HAP-1 (cell line): ENCODE data around the gene EIF4G3.

Experiments used
- DNase-seq, 2 experiments: peaks; one replicate each; pipeline ENCODE4 v3.0.0-alpha.2; 2016 to 2020; ENCODE audit warnings: low spot score in 2 of 2
- H3K27me3 ChIP-seq: fragments of 250-450 bp; sonication (Bioruptor Pico); 2 replicates; pipeline ENCODE4 v1.5.1; 2020; ENCODE audit warnings: low read depth, mild to moderate bottlenecking, moderate library complexity
- H3K36me3 ChIP-seq: fragments of 250-450 bp; sonication (Bioruptor Pico); replicated peaks from 2 replicates; pipeline ENCODE4 v1.5.1; 2020; ENCODE audit warnings: mild to moderate bottlenecking
- H3K4me1 ChIP-seq: fragments of 250-450 bp; sonication (Bioruptor Pico); 2 replicates; pipeline ENCODE4 v1.5.1; 2020; ENCODE audit warnings: mild to moderate bottlenecking
- H3K4me3 ChIP-seq: fragments of 250-450 bp; sonication (Bioruptor Pico); 2 replicates; pipeline ENCODE4 v1.5.1; 2020; ENCODE audit warnings: mild to moderate bottlenecking, moderate library complexity
- H3K9me3 ChIP-seq: fragments of 250-450 bp; sonication (Bioruptor Pico); 2 replicates; pipeline ENCODE4 v1.5.1; 2020; ENCODE audit warnings: mild to moderate bottlenecking, moderate library complexity
- in situ Hi-C: fragments of 300-500 bp; cut with MboI; formaldehyde crosslinking; loops from 3 replicates; pipeline ENCODE4 v1.14.3; 2020; ENCODE audit warnings: low sequenced_read_pairs, inconsistent platforms, mixed read lengths

The EIF4G3 gene

GRCh38 chr1:20787840-20788795 is 388.6 kb downstream of the EIF4G3 start:
- Histone ChIP-seq H3K9me3 (no peaks in the 10 kb centered on the region), H3K36me3 (peaks cover 10% of the 10 kb centered on the region), H3K4me3 (peak overlapping the region; percentile 98), H3K27me3 (no peaks in the 10 kb centered on the region), H3K4me1 (peaks cover 16% of the 10 kb centered on the region)
- in situ Hi-C loops = no loop called here
- DNase-seq = peak; percentile 29 to 46

GRCh38 chr1:20787029-20787839 is 389.5 kb downstream of the EIF4G3 start, which contains the start of gene HP1BP3:
Gene HP1BP3 (minus strand): TSS chr1:20787307. CDS start chr1:20780440, 6,867 bp downstream.
- in situ Hi-C loops = no loop called here
- Histone ChIP-seq H3K4me3 (peak within 1 kb of the TSS; percentile 98), H3K27me3 (no peaks in the 10 kb centered on the region), H3K36me3 (peaks cover 13% of the 10 kb centered on the region), H3K9me3 (no peaks in the 10 kb centered on the region), H3K4me1 (peaks cover 16% of the 10 kb centered on the region)
- DNase-seq = peak; percentile 63 to 79

GRCh38 chr1:20786253-20787028 is 390.3 kb downstream of the EIF4G3 start:
- peak; percentile 96 to 98 for DNase-seq
- Histone ChIP-seq H3K4me1 (peaks cover 22% of the 10 kb centered on the region), H3K4me3 (peak overlapping the region; percentile 98), H3K36me3 (peaks cover 13% of the 10 kb centered on the region), H3K27me3 (no peaks in the 10 kb centered on the region), H3K9me3 (no peaks in the 10 kb centered on the region)
- in situ Hi-C loops = no loop called here

- Histone ChIP-seq H3K9me3 (no peaks in the 10 kb centered on the region), H3K27me3 (no peaks in the 10 kb centered on the region), H3K4me3 (peak overlapping the region; percentile 98), H3K4me1 (peaks cover 28% of the 10 kb centered on the region), H3K36me3 (peaks cover 13% of the 10 kb centered on the region)
- in situ Hi-C loops = no loop called here
- DNase-seq = no peak
These were observed 390.8 kb downstream of the EIF4G3 start for GRCh38 chr1:20785907-20786252.

GRCh38 chr1:20775700-20776099 is 401.0 kb downstream of the EIF4G3 start:
- Histone ChIP-seq H3K4me1 (peaks cover 14% of the 10 kb centered on the region), H3K4me3 (no peak overlapping the region), H3K9me3 (no peaks in the 10 kb centered on the region), H3K27me3 (no peaks in the 10 kb centered on the region), H3K36me3 (peaks cover 89% of the 10 kb centered on the region)
- in situ Hi-C loops = no loop called here
- no peak for DNase-seq

- Histone ChIP-seq H3K4me1 (peaks cover 3% of the 10 kb centered on the region), H3K27me3 (no peaks in the 10 kb centered on the region), H3K9me3 (no peaks in the 10 kb centered on the region), H3K36me3 (peaks cover 99% of the 10 kb centered on the region), H3K4me3 (no peak overlapping the region)
- in situ Hi-C loops = no loop called here
- no peak for DNase-seq
These were observed 404.9 kb downstream of the EIF4G3 start for GRCh38 chr1:20771780-20772179.

- H3K4me3 ChIP-seq = no peak overlapping the region
- DNase-seq = no peak
- H3K4me1 ChIP-seq = no peaks in the 10 kb centered on the region
- no peaks in the 10 kb centered on the region for H3K9me3 ChIP-seq
- H3K27me3 ChIP-seq = no peaks in the 10 kb centered on the region
- H3K36me3 ChIP-seq = peaks cover 98% of the 10 kb centered on the region
- in situ Hi-C loops = no loop called here
These were observed 406.2 kb downstream of the EIF4G3 start for GRCh38 chr1:20770314-20771087.

- Histone ChIP-seq H3K9me3 (no peaks in the 10 kb centered on the region), H3K4me3 (no peak overlapping the region), H3K27me3 (no peaks in the 10 kb centered on the region), H3K4me1 (peaks cover 13% of the 10 kb centered on the region), H3K36me3 (peaks cover 91% of the 10 kb centered on the region)
- no peak for DNase-seq
- in situ Hi-C loops = no loop called here
These were observed 409.4 kb downstream of the EIF4G3 start for GRCh38 chr1:20767271-20767670.

- in situ Hi-C loops = no loop called here
- peaks cover 22% of the 10 kb centered on the region for H3K4me1 ChIP-seq
- H3K36me3 ChIP-seq = peaks cover 86% of the 10 kb centered on the region
- H3K9me3 ChIP-seq = no peaks in the 10 kb centered on the region
- no peaks in the 10 kb centered on the region for H3K27me3 ChIP-seq
- no peak overlapping the region for H3K4me3 ChIP-seq
- no peak for DNase-seq
These were observed 413.3 kb downstream of the EIF4G3 start for GRCh38 chr1:20763417-20763816.

- H3K27me3 ChIP-seq = no peaks in the 10 kb centered on the region
- H3K36me3 ChIP-seq = peaks cover 86% of the 10 kb centered on the region
- H3K9me3 ChIP-seq = no peaks in the 10 kb centered on the region
- in situ Hi-C loops = no loop called here
- no peak overlapping the region for H3K4me3 ChIP-seq
- peaks cover 22% of the 10 kb centered on the region for H3K4me1 ChIP-seq
- DNase-seq = no peak
These were observed 416.4 kb downstream of the EIF4G3 start for GRCh38 chr1:20760322-20760721.
